Measurements from ENCODE around the gene INTS12. TPM values are rescaled to one million over a fixed set of nuclear protein-coding genes. Genes with fewer than 3 reads are reported as not detected.

Gene INTS12
- total RNA-seq, result 10 to 100 TPM; 15.0 to 15.9 TPM

GRCh38 chr4:105708181-105709080, at the start of gene INTS12, which contains the start of gene GSTCD:
Gene INTS12, minus strand, starts transcription at chr4:105708689. Its CDS starts 8,684 bp downstream, at chr4:105700005.
Gene GSTCD, plus strand, starts transcription at chr4:105708784. Its CDS starts 8,830 bp downstream, at chr4:105717614.

Other genes with a start within 250 kb of the INTS12 start
- gene PPA2, start 234.6 kb downstream of the INTS12 start, total RNA-seq, result 10 to 100 TPM; 57.8 to 59.9 TPM
- not detected for gene ARHGEF38, start 156.1 kb downstream of the INTS12 start, total RNA-seq
- gene GSTCD, start 95 bp upstream of the INTS12 start, total RNA-seq, result 1 to 10 TPM; 7.6 to 8.1 TPM
- not detected for gene NPNT, start 186.8 kb upstream of the INTS12 start, total RNA-seq